Endothelial cell of umbilical vein (primary cell): ENCODE results near the gene KIRREL1. TPM values are rescaled to one million over a fixed set of nuclear protein-coding genes. Genes with fewer than 3 reads are reported as not detected.

ENCODE experiments used
- BruUV-seq: library from RNA; stranded (reverse); fragments of 400-500 nt; replicated peaks from 2 replicates; lab custom pipeline; 2021; lab: Mats Ljungman, UMichigan
- CTCF ChIA-PET: fragments of 300-600, 350-600 bp; sonication (Branson Sonifier 250); formaldehyde crosslinking; loops from one replicate; lab custom pipeline; 2021; ENCODE audit warnings: antibody characterized with exemption, inconsistent platforms; lab: Charles Lee
- POLR2A ChIA-PET: fragments of 300-600, 350-600 bp; sonication (Branson Sonifier 250); formaldehyde crosslinking; loops from one replicate; lab custom pipeline; 2021; ENCODE audit warnings: antibody characterized with exemption, inconsistent platforms; lab: Charles Lee
- DNase-seq: peaks from one replicate; pipeline ENCODE4 v3.0.0-alpha.2; 2011; ENCODE audit warnings: low read depth, low spot score
- FAIRE-seq: peaks from 2 replicates; lab custom pipeline; 2011; peaks lifted over from hg19 to GRCh38; lab: Jason Lieb, UNC
- H2AFZ ChIP-seq: 2 replicates; pipeline ENCODE4 v1.6.0; 2012; ENCODE audit warnings: low read depth, low read length, control low read depth, inconsistent platforms
- H3K27ac ChIP-seq: 2 replicates; pipeline ENCODE4 v1.5.1; 2011; ENCODE audit warnings: low read depth, mild to moderate bottlenecking, control low read depth, low read length, moderate library complexity; ENCODE audit not compliant: insufficient read depth
- H3K27me3 ChIP-seq, 2 experiments: 2 replicates each; pipeline versions ENCODE4 v1.6.0 to v1.6.1; 2011; ENCODE audit warnings: low read length in 2 of 2, mixed read lengths in 1 of 2; ENCODE audit not compliant: control insufficient read depth in 2 of 2, insufficient read depth in 2 of 2
- H3K36me3 ChIP-seq, 2 experiments: 2 replicates in 1 of 2; 3 replicates in 1 of 2; pipeline ENCODE4 v1.5.1; 2011; ENCODE audit warnings: low read length in 2 of 2, mild to moderate bottlenecking in 1 of 2, moderate library complexity in 1 of 2; ENCODE audit not compliant: control insufficient read depth in 2 of 2, insufficient read depth in 2 of 2; ENCODE audit errors: extremely low read depth in 1 of 2
- H3K4me1 ChIP-seq: 3 replicates; pipeline ENCODE4 v1.5.1; 2011; ENCODE audit warnings: mild to moderate bottlenecking, low read length; ENCODE audit not compliant: control insufficient read depth, insufficient read depth; ENCODE audit errors: extremely low read depth
- H3K4me2 ChIP-seq: 2 replicates; pipeline ENCODE4 v1.6.1; 2011; ENCODE audit warnings: low read length, control low read depth, mixed read lengths; ENCODE audit not compliant: insufficient read depth
- H3K4me3 ChIP-seq, 3 experiments: fragments of 200-600 bp in 1 of 3; sonication (generic), shearing (Covaris generic) in 1 of 3; replicated peaks in 1 of 3; 2 replicates each; pipeline ENCODE4 v1.5.1; 2011 to 2016; ENCODE audit warnings: control low read depth in 3 of 3, low read length in 3 of 3, mild to moderate bottlenecking in 2 of 3, inconsistent platforms in 1 of 3, low read depth in 1 of 3, moderate library complexity in 1 of 3; ENCODE audit not compliant: insufficient read depth in 1 of 3
- H3K79me2 ChIP-seq: 2 replicates; pipeline ENCODE4 v1.6.0; 2012; ENCODE audit warnings: low read length, inconsistent platforms; ENCODE audit not compliant: control insufficient read depth, insufficient read depth
- H3K9ac ChIP-seq: replicated peaks from 2 replicates; pipeline ENCODE3; 2011; ENCODE audit warnings: low read length, control low read depth; ENCODE audit not compliant: insufficient read depth; ENCODE audit errors: extremely low read depth
- H3K9me1 ChIP-seq: replicated peaks from 3 replicates; pipeline ENCODE4 v1.6.0; 2011; ENCODE audit warnings: mild to moderate bottlenecking, low read length; ENCODE audit not compliant: control insufficient read depth, insufficient read depth; ENCODE audit errors: extremely low read depth
- H3K9me3 ChIP-seq: replicated peaks from 2 replicates; pipeline ENCODE4 v1.5.1; 2012; ENCODE audit warnings: low read length, inconsistent platforms; ENCODE audit not compliant: control insufficient read depth, insufficient read depth
- H4K20me1 ChIP-seq: replicated peaks from 2 replicates; pipeline ENCODE3; 2011; ENCODE audit warnings: mild to moderate bottlenecking, low read length; ENCODE audit not compliant: control insufficient read depth, insufficient read depth; ENCODE audit errors: extremely low read depth
- EZH2 ChIP-seq: IDR thresholded peaks from 2 replicates; pipeline ENCODE4 v1.6.1; 2012; ENCODE audit warnings: borderline replicate concordance, low read depth, mild to moderate bottlenecking, moderate library complexity, low read length, inconsistent platforms; ENCODE audit not compliant: severe bottlenecking
- FOS ChIP-seq: IDR thresholded peaks from 2 replicates; pipeline ENCODE4 v1.6.1; 2011; ENCODE audit warnings: mild to moderate bottlenecking, low read length, moderate library complexity, borderline replicate concordance; ENCODE audit not compliant: insufficient read depth
- GATA2 ChIP-seq: IDR thresholded peaks from 2 replicates; pipeline ENCODE4 v1.7.0; 2011; ENCODE audit warnings: low read depth, mild to moderate bottlenecking, moderate library complexity, mixed read lengths, low read length; ENCODE audit not compliant: insufficient read length, insufficient read depth
- JUN ChIP-seq: IDR thresholded peaks from 2 replicates; pipeline ENCODE4 v1.6.1; 2011; ENCODE audit warnings: borderline replicate concordance, low read depth; ENCODE audit not compliant: insufficient read length, insufficient read depth
- MYC ChIP-seq: IDR thresholded peaks from one replicate; pipeline ENCODE4 v1.6.1; 2011; ENCODE audit warnings: mild to moderate bottlenecking, low read depth, low read length
- POLR2A ChIP-seq: IDR thresholded peaks from 2 replicates; pipeline ENCODE4 v1.6.1; 2012; ENCODE audit warnings: low read depth, mild to moderate bottlenecking, control low read depth, low read length
- POLR2AphosphoS5 ChIP-seq: IDR thresholded peaks from 2 replicates; pipeline ENCODE4 v1.6.1; 2012; ENCODE audit warnings: low read depth, mild to moderate bottlenecking, control low read depth, low read length, moderate library complexity; ENCODE audit not compliant: insufficient read depth
- dilution Hi-C: fragments of 300-500 bp; cut with MboI; formaldehyde crosslinking; loops from one replicate; pipeline ENCODE4 v1.15.0; 2019; ENCODE audit warnings: low sequenced_read_pairs; ENCODE audit not compliant: extremely low pct_ligation_motif_present
- intact Hi-C: fragments of 100-400 bp; cut with micrococcal nuclease; formaldehyde crosslinking; loops from one replicate; pipeline ENCODE4 v1.10.0; 2022
- polyA plus RNA-seq, 4 experiments: library from polyadenylated mRNA; depleted of rRNA in 3 of 4; stranded (reverse) in 3 of 4; unstranded in 1 of 4; fragments of >200 nt; gene quantifications; 2 replicates each; pipeline versions ENCODE4 v1.2.1 to v1.2.3, GENCODE V29; 2011 to 2012; ENCODE audit warnings: missing spikeins in 1 of 4
- total RNA-seq: library from RNA; stranded (reverse); gene quantifications from 2 replicates; pipeline ENCODE4 v1.2.3, GENCODE V29; 2021
- TF ChIP-seq, protein P1 (sequence below), 2 donors: IDR thresholded peaks; 1 replicate in 1 of 2; 2 replicates in 1 of 2; pipeline ENCODE4 v1.5.1; 2011; ENCODE audit warnings: low read length in 2 of 2, mild to moderate bottlenecking in 2 of 2, moderate library complexity in 2 of 2, control low read depth in 1 of 2, inconsistent platforms in 1 of 2, low read depth in 1 of 2; ENCODE audit not compliant: insufficient read depth in 1 of 2; ENCODE audit errors: extremely low read depth in 1 of 2
- TF ChIP-seq, protein P2 (sequence below): IDR thresholded peaks from 2 replicates; pipeline ENCODE4 v1.6.1; 2011; ENCODE audit not compliant: insufficient read depth, insufficient read length

The KIRREL1 gene
- total and polyA plus RNA-seq, 2 donors (not counting 3 experiments of a cell fraction or from before 2014, with no cell fraction given), result 35.6 to 57.6 TPM

DNA sequence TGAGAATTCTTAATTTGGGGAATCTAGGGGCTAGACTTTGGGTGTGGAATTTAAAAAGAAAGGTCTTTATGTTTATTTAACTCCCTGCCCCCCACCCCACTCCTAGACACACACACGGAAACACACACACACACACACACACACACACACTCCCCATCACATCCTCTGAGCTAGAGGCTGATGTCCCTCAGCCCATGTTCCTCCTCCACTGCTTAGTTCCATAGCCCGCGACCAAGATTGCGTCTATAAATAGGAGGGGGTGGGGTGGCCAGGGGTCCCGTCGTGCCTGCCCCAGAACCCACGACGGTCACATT is 655 bp upstream of the KIRREL1 start:
- Histone ChIP-seq H3K9ac (peak overlapping the region; percentile 57), H3K4me1 (peaks cover 19% of the 10 kb centered on the region), H4K20me1 (no peaks in the 10 kb centered on the region), H3K4me2 (peak overlapping the region; percentile 40), H3K9me3 (no peaks in the 10 kb centered on the region), H3K27me3 (peaks cover 13 to 18% of the 10 kb centered on the region in 2 experiments), H3K36me3 (peaks cover 0 to 2% of the 10 kb centered on the region in 2 experiments), H3K9me1 (no peaks in the 10 kb centered on the region), H3K27ac (no peak overlapping the region), H3K4me3 (peak overlapping the region; percentile 61 to 87 (median 64)), H2AFZ (peak overlapping the region; percentile 93), H3K79me2 (peaks cover 38% of the 10 kb centered on the region)
- POLR2A ChIA-PET, result interaction anchor here (0.7 to 1.7 kb wide), 3 partner anchors 23 to 1007 kb away, joined by 3 to 6 read pairs (median 5); no protein-coding TSS in a partner anchor
- CTCF ChIA-PET, result interaction anchor here (0.6 to 11.5 kb wide), 40 partner anchors 9 to 125 kb away, joined by 3 to 460 read pairs (median 9); no protein-coding TSS in a partner anchor
- FAIRE-seq, result no peak
- TF ChIP-seq POLR2A (no peak), EZH2 (no peak), MYC (no peak), FOS (no peak), GATA2 (no peak), POLR2AphosphoS5 (no peak), JUN (no peak)
- TF ChIP-seq, protein P1, sequence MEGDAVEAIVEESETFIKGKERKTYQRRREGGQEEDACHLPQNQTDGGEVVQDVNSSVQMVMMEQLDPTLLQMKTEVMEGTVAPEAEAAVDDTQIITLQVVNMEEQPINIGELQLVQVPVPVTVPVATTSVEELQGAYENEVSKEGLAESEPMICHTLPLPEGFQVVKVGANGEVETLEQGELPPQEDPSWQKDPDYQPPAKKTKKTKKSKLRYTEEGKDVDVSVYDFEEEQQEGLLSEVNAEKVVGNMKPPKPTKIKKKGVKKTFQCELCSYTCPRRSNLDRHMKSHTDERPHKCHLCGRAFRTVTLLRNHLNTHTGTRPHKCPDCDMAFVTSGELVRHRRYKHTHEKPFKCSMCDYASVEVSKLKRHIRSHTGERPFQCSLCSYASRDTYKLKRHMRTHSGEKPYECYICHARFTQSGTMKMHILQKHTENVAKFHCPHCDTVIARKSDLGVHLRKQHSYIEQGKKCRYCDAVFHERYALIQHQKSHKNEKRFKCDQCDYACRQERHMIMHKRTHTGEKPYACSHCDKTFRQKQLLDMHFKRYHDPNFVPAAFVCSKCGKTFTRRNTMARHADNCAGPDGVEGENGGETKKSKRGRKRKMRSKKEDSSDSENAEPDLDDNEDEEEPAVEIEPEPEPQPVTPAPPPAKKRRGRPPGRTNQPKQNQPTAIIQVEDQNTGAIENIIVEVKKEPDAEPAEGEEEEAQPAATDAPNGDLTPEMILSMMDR (IDR thresholded peaks at IDR 0.05; ENCODE audit: extremely low read depth in 1 of 2, insufficient read depth in 1 of 2, low read depth in 1 of 2, low read length in 2 of 2), result no peak
- TF ChIP-seq, protein P2, sequence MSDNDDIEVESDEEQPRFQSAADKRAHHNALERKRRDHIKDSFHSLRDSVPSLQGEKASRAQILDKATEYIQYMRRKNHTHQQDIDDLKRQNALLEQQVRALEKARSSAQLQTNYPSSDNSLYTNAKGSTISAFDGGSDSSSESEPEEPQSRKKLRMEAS, result no peak
- no TSS peak for BruUV-seq
- dilution Hi-C loops (no loop called here), intact Hi-C loops (loop anchor here (1.0 kb wide), 6 partner anchors 23 to 133 kb away; no protein-coding TSS in a partner anchor)
- DNase-seq, result no peak
